ENCODE results near the gene TRIP10.

DNA sequence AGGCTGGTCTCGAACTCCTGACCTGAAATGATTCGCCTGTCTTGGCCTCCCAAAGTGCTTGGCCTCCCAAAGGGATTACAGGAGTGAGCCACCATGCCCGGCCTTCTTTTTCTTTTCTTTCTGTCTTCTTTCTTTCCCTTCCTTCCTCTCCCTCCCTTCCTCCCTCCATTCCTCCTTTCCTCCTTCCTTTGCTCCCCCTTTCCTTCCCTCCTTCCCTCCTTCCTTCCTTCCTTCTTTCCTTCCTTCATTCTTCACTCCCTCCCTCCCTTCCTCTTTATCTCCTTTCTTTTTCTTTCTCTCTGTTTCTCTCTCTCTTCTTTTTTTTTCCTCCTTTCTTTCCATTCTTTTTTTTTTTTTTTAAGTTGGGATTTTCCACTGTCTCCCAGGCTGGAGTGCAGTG is 31.1 kb upstream of the TRIP10 start:
- TF ChIP-seq CTCF (IDR thresholded peaks at IDR 0.05) (no peak), POLR2AphosphoS5 (IDR thresholded peaks at IDR 0.05) (no peak), POLR2A (IDR thresholded peaks at IDR 0.05) (no peak)
